Measurements from ENCODE around the gene TRPM8.

GRCh38 chr2:234006501-234006900, 89.3 kb downstream of the TRPM8 start:
- TF ChIP-seq CTCF (IDR thresholded peaks at IDR 0.05) (no peak), POLR2A (IDR thresholded peaks at IDR 0.05) (no peak), EP300 (IDR thresholded peaks at IDR 0.05) (no peak)

All from ovary (tissue), 3 donors.